Astrocyte of the spinal cord (primary cell): ENCODE data around the gene BTBD2.

Experiments used
- DNase-seq: peaks from one replicate; pipeline ENCODE4 v3.0.0; 2011; ENCODE audit warnings: low read depth, low spot score
- H3K4me3 ChIP-seq: 2 replicates; pipeline ENCODE4 v1.5.1; 2011; ENCODE audit warnings: low read depth, mild to moderate bottlenecking, low read length, moderate library complexity
- CTCF ChIP-seq: IDR thresholded peaks from 2 replicates; pipeline ENCODE4 v1.5.1; 2012; ENCODE audit warnings: low read depth, mild to moderate bottlenecking, low read length, inconsistent platforms
- in situ Hi-C: cut with HindIII; loops from 2 replicates; pipeline ENCODE4 v1.10.0; 2017; ENCODE audit warnings: low sequenced_read_pairs

Gene BTBD2

GRCh38 chr19:1969176-1970002 is 46.1 kb downstream of the BTBD2 start:
- no peak for TF ChIP-seq CTCF
- in situ Hi-C loops: no loop called here
- H3K4me3 ChIP-seq: no peak overlapping the region
- no peak for DNase-seq

- in situ Hi-C loops: no loop called here
- no peak for TF ChIP-seq CTCF
- DNase-seq: no peak
- H3K4me3 ChIP-seq: no peak overlapping the region
These were observed 47.0 kb downstream of the BTBD2 start for GRCh38 chr19:1968279-1969175.

- no peak for DNase-seq
These were observed 48.4 kb downstream of the BTBD2 start for GRCh38 chr19:1967087-1967608.

GRCh38 chr19:1962674-1963073 is 52.8 kb downstream of the BTBD2 start:
- no peak for TF ChIP-seq CTCF
- no peak overlapping the region for H3K4me3 ChIP-seq
- DNase-seq: no peak
- in situ Hi-C loops: no loop called here

More at GRCh38 chr19:1967087-1967608, 48.4 kb downstream of the BTBD2 start:
- TF ChIP-seq CTCF: no peak
- H3K4me3 ChIP-seq: no peak overlapping the region
- in situ Hi-C loops: no loop called here

GRCh38 chr19:1961000-1961883 is 54.3 kb downstream of the BTBD2 start:
- TF ChIP-seq CTCF: no peak
- H3K4me3 ChIP-seq: no peak overlapping the region
- DNase-seq: no peak
- in situ Hi-C loops: no loop called here
